ENCODE data around the gene ELOVL5.
"Not testable (repeated sequence)": the region's sequence is repeated elsewhere in the genome, so short reads cannot be mapped to it uniquely, and the experiment has no call there.

The ELOVL5 gene, protein sequence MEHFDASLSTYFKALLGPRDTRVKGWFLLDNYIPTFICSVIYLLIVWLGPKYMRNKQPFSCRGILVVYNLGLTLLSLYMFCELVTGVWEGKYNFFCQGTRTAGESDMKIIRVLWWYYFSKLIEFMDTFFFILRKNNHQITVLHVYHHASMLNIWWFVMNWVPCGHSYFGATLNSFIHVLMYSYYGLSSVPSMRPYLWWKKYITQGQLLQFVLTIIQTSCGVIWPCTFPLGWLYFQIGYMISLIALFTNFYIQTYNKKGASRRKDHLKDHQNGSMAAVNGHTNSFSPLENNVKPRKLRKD

DNA sequence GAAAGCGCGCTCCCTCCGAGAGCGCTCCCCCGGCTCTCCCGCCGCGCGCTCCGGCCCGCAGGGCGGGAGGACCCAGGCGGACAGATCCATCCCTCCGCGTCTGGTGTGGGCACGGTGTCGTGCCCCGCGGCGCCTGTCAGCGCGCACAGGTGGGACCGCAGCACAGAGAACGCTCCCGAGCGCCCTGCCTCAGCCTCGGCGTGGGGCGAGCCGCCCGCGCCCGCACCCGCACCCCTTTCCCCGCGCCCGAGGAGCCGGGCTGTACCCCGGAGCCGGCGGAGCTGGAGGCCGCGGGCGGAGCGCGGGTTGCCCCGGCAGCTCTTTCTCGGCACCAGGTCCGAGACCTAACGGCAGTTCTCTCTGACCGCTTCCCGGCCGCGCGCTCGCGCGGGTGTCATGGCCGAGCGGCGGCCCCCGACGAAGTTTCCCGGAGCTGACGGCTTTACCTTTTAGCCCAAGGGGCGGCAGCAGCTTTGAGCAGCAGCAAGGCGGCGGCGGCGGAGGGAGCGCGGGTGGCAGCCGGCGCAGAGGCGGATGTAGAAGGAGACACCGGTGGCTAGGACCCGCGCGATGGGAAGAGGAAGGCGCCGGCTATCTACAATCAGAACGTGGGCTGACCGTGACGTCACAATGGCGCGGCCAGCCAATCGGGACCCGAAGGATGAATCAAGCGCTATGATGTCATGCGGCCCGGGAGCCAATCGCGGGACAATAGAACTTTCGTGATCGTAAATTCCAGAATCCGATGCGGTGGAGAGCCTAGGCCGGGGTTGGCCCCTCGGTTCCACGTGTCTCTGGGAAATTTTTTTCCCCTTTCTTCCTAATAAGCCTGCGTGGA lies at the start of gene ELOVL5:
TSS of gene ELOVL5 (minus strand) at position 580 of the 838 bp plus-strand sequence. CDS start 53,251 bp downstream, outside the sequence.
- peak; percentile 96 to 100 (median 98) for DNase-seq
- intact Hi-C loops (cut with DNase I): loop anchor here (1.0 to 5.0 kb wide), 2 partner anchors 11 to 46 kb away; no protein-coding TSS in a partner anchor

- intact Hi-C loops (cut with DNase I): no loop called here
- no peak for DNase-seq
Measured at GRCh38 chr6:53397283-53397682, 48.5 kb upstream of the ELOVL5 start.

GRCh38 chr6:53395986-53396385 lies 47.2 kb upstream of the ELOVL5 start:
- DNase-seq: no peak
- intact Hi-C loops (cut with DNase I): no loop called here

GRCh38 chr6:53394704-53395103 lies 46.0 kb upstream of the ELOVL5 start:
- intact Hi-C loops (cut with DNase I): no loop called here
- DNase-seq: no peak

- DNase-seq: no peak
- intact Hi-C loops (cut with DNase I): no loop called here
Measured at GRCh38 chr6:53391170-53391569, 42.4 kb upstream of the ELOVL5 start.

GRCh38 chr6:53390010-53390409 lies 41.3 kb upstream of the ELOVL5 start:
- intact Hi-C loops (cut with DNase I): no loop called here

DNA sequence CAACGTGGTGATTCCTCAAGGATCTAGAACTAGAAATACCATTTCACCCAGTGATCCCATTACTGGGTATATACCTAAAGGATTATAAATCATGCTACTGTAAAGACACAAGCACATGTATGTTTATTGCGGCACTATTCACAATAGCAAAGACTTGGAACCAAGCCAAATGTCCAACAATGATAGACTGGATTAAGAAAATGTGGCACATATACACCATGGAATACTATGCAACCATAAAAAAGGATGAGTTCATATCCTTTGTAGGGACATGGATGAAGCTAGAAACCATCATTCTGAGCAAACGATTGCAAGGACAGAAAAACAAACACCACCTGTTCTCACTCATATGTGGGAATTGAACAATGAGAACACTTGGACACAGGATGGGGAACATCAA lies 39.9 kb upstream of the ELOVL5 start:
- DNase-seq; intact Hi-C loops (cut with DNase I): not testable (repeated sequence)

More at GRCh38 chr6:53390010-53390409, 41.3 kb upstream of the ELOVL5 start:
- DNase-seq: no peak

GRCh38 chr6:53382421-53382820 lies 33.7 kb upstream of the ELOVL5 start:
- intact Hi-C loops (cut with DNase I): no loop called here
- DNase-seq: no peak

DNA sequence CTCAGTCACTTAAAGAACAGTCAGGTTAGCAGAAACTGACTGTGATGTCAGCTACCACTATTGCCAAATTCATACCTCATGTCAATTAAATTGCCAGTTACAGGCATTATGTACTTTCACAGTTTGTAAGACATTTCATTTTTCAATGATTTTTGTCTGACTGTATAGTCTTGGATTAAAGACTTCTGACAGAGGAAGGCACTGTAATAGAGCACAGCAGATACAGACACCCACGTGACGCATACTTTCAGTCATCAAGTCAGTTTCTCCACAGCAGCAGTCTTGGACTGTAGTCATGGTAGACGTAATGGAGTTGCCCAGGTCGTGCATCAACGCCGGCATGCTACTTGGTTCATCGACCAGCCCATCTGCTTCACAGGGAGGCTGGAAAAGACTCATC lies 29.5 kb upstream of the ELOVL5 start:
- intact Hi-C loops (cut with DNase I): no loop called here
- no peak for DNase-seq

DNA sequence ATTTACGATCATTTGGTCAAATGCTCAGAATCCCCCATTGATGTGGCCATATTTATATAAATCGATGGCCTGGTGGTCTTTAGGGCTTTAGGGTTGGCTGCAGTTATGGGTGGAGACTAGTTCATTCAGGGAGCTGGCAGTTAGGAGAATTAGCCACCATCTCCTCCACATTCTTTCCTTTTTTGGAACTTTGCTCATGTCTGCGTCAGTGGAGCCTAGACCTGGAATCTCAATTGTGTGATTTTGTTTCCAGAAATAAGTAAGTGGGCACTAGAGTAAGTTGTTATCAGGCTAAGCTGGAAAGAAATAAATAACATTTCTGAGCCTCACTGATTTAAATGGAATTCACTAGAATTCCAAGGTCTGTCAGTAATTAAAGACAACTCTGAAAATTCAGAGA lies 29.0 kb upstream of the ELOVL5 start:
- DNase-seq: no peak
- intact Hi-C loops (cut with DNase I): no loop called here

DNA sequence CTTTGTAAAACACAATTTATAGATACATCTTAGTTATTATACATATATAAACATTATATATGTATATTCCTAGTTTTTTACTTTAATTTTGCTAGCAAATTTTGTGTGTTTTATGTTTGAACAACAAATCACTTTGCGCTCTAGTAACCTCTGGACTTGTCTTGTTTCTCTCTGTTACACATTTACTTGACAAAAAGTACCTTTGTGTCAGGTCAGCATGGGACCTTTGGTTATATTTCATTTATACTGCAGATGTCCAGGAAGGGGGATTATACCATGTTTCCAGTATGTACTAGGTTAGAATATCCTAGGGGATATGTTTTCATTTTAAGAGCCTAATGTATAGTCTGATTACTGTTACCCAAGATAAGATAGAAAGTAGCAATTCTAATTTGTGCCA lies 28.5 kb upstream of the ELOVL5 start:
- intact Hi-C loops (cut with DNase I): no loop called here
- no peak for DNase-seq

DNA sequence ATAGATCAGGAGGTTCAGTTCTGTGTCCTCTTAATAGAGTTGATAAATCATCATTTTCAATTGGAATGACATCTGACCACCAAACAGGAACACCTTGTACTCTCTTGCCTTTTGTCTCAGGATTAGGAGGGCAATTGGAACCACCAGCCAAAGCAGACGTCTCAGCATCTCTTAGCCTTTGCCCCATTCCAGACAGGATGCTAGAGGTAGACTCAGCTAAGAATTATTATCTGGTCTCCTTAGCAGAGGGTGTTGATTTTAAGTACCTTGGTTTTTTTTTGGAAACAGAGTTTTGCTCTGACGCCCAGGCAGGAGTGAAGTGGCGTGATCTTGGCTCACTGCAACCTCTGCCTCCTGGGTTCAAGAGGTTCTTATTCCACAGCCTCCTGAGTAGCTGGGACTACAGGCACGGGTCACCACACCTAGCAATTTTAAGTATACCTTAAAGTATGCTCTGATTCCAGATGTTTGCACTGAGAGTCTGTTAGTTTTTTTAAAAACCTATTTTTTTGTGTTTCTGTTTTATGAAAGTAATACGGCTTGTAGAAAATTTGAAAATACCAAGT lies 28.0 kb upstream of the ELOVL5 start:
- DNase-seq: no peak
- intact Hi-C loops (cut with DNase I): no loop called here

- intact Hi-C loops (cut with DNase I): no loop called here
Measured at GRCh38 chr6:53375847-53376246, 27.1 kb upstream of the ELOVL5 start.

GRCh38 chr6:53373638-53374037 lies 24.9 kb upstream of the ELOVL5 start:
- intact Hi-C loops (cut with DNase I): no loop called here
- DNase-seq: no peak

More at GRCh38 chr6:53375847-53376246, 27.1 kb upstream of the ELOVL5 start:
- no peak for DNase-seq

GRCh38 chr6:53369876-53370515 lies 21.2 kb upstream of the ELOVL5 start:
- intact Hi-C loops (cut with DNase I): no loop called here
- no peak for DNase-seq

DNA sequence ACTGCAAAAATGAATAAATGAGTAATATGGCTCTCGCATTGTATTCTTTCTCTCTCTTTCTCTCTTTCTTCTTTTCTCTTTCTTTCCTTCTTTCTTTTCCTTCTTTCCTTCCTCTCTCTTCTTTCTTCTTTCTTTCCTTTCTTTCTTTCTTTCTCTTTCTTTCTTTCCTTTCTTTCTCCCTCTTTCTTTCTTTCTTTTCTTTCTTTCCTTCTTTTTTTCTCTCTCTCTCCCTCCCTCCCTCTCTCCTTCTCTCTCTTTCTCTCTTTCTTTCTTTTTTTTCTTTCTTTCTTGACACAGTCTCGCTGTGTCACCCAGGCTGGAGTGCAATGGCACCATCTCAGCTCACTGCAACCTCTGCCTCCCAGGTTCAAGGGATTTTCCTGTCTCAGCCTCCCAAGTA lies 20.3 kb upstream of the ELOVL5 start:
- intact Hi-C loops (cut with DNase I): no loop called here
- no peak for DNase-seq

DNA sequence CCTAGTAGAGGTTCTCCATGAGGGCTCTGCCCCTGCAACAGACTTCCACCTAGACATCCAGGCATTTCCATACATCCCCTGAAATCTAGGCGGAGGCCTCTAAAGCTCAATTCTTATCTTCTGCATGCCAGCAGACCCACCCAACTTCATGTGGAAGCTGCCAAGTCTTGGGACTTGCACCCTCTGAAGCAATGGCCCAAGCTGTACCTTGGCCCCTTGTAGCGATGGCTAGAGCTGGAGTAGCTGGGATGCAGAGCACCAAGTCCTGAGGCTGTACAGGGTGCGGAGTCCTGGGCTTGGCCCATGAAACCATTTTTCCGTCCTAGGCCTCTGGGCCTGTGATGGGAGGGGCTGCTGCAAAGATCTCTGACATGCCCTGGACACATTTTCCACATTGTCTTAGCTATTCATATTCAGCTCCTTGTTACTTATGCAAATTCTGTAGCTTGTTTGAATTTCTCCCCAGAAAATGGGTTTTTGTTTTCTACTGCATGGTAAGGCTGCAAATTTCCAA lies 17.4 kb upstream of the ELOVL5 start:
- peak in 1 of 10 donors; percentile 56 for DNase-seq
- intact Hi-C loops (cut with DNase I): no loop called here

DNA sequence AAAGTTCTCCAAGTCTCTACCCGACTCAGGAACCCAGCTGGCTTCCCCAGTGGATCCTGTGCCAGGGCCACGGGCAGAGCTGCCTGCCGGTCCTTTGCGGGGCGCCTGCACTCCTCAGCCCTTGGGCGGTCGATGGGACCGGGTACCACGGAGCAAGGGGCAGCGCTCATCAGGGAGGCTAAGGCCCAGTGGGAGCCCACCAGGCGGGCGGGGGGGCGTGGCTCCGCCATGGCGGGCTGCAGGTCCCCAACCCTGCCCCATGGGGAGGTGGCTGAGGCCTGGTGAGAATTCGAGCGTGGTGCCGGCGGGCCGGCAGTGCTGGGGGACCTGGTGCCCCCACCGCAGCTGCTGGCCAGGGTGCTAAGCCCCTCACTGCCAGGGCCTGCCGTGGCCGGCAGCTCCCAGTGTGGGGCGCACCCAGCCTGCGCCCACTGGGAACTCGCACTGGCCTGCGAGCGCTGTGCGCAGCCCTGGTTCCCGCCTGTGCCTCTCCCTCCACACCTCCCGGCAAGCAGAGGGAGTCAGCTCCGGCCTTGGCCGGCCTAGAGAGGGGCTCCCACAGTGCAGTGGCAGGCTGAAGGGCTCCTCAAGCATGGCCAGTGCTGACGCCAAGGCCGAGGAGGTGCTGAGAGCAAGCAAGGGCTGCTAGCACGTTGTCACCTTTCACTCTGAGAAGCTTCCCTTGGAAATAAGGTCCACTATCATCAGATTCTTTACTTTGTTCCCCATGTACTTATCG lies 14.8 kb upstream of the ELOVL5 start:
- peak in 1 of 10 donors; percentile 73 for DNase-seq
- intact Hi-C loops (cut with DNase I): no loop called here

DNA sequence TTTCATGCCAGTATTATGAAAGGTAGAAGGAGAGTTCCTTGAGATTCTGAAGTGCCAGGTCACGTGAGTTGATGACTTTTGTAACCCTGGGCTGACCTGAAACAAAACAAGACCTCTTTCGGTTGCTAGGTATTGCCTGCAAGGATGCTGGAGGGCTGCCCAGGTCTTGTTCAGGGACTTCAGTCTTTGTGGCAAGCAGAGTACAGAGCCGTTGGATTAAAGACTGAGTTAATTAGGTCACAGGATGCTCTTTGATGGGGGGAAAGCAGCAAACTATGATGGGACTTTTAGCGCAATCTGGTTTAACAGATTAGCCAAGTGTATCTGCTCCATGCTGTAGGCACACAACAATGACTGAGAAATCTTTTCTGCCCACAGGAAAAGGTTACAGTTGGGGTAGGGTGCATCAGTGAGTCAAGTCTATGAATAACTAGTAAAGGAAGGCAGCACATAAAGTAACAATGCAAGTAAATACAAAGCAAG lies 12.8 kb upstream of the ELOVL5 start:
- intact Hi-C loops (cut with DNase I): no loop called here
- DNase-seq: peak in 3 of 10 donors; percentile 19 to 77 (median 32)
